Endothelial cell of umbilical vein (primary cell): ENCODE results near the gene NEDD4. TPM values are rescaled to one million over a fixed set of nuclear protein-coding genes. Genes with fewer than 3 reads are reported as not detected.

Source experiments
- BruUV-seq: library from RNA; stranded (reverse); fragments of 400-500 nt; replicated peaks from 2 replicates; lab custom pipeline; 2021; lab: Mats Ljungman, UMichigan
- CTCF ChIA-PET: fragments of 300-600, 350-600 bp; sonication (Branson Sonifier 250); formaldehyde crosslinking; loops from one replicate; lab custom pipeline; 2021; ENCODE audit warnings: antibody characterized with exemption, inconsistent platforms; lab: Charles Lee
- POLR2A ChIA-PET: fragments of 300-600, 350-600 bp; sonication (Branson Sonifier 250); formaldehyde crosslinking; loops from one replicate; lab custom pipeline; 2021; ENCODE audit warnings: antibody characterized with exemption, inconsistent platforms; lab: Charles Lee
- DNase-seq: peaks from one replicate; pipeline ENCODE4 v3.0.0-alpha.2; 2011; ENCODE audit warnings: low read depth, low spot score
- FAIRE-seq: peaks from 2 replicates; lab custom pipeline; 2011; peaks lifted over from hg19 to GRCh38; lab: Jason Lieb, UNC
- H2AFZ ChIP-seq: 2 replicates; pipeline ENCODE4 v1.6.0; 2012; ENCODE audit warnings: low read depth, low read length, control low read depth, inconsistent platforms
- H3K27ac ChIP-seq: 2 replicates; pipeline ENCODE4 v1.5.1; 2011; ENCODE audit warnings: low read depth, mild to moderate bottlenecking, control low read depth, low read length, moderate library complexity; ENCODE audit not compliant: insufficient read depth
- H3K27me3 ChIP-seq, 2 experiments: 2 replicates each; pipeline versions ENCODE4 v1.6.0 to v1.6.1; 2011; ENCODE audit warnings: low read length in 2 of 2, mixed read lengths in 1 of 2; ENCODE audit not compliant: control insufficient read depth in 2 of 2, insufficient read depth in 2 of 2
- H3K36me3 ChIP-seq, 2 experiments: 2 replicates in 1 of 2; 3 replicates in 1 of 2; pipeline ENCODE4 v1.5.1; 2011; ENCODE audit warnings: low read length in 2 of 2, mild to moderate bottlenecking in 1 of 2, moderate library complexity in 1 of 2; ENCODE audit not compliant: control insufficient read depth in 2 of 2, insufficient read depth in 2 of 2; ENCODE audit errors: extremely low read depth in 1 of 2
- H3K4me1 ChIP-seq: 3 replicates; pipeline ENCODE4 v1.5.1; 2011; ENCODE audit warnings: mild to moderate bottlenecking, low read length; ENCODE audit not compliant: control insufficient read depth, insufficient read depth; ENCODE audit errors: extremely low read depth
- H3K4me2 ChIP-seq: 2 replicates; pipeline ENCODE4 v1.6.1; 2011; ENCODE audit warnings: low read length, control low read depth, mixed read lengths; ENCODE audit not compliant: insufficient read depth
- H3K4me3 ChIP-seq, 3 experiments: fragments of 200-600 bp in 1 of 3; sonication (generic), shearing (Covaris generic) in 1 of 3; replicated peaks in 1 of 3; 2 replicates each; pipeline ENCODE4 v1.5.1; 2011 to 2016; ENCODE audit warnings: control low read depth in 3 of 3, low read length in 3 of 3, mild to moderate bottlenecking in 2 of 3, inconsistent platforms in 1 of 3, low read depth in 1 of 3, moderate library complexity in 1 of 3; ENCODE audit not compliant: insufficient read depth in 1 of 3
- H3K79me2 ChIP-seq: 2 replicates; pipeline ENCODE4 v1.6.0; 2012; ENCODE audit warnings: low read length, inconsistent platforms; ENCODE audit not compliant: control insufficient read depth, insufficient read depth
- H3K9ac ChIP-seq: replicated peaks from 2 replicates; pipeline ENCODE3; 2011; ENCODE audit warnings: low read length, control low read depth; ENCODE audit not compliant: insufficient read depth; ENCODE audit errors: extremely low read depth
- H3K9me1 ChIP-seq: replicated peaks from 3 replicates; pipeline ENCODE4 v1.6.0; 2011; ENCODE audit warnings: mild to moderate bottlenecking, low read length; ENCODE audit not compliant: control insufficient read depth, insufficient read depth; ENCODE audit errors: extremely low read depth
- H3K9me3 ChIP-seq: replicated peaks from 2 replicates; pipeline ENCODE4 v1.5.1; 2012; ENCODE audit warnings: low read length, inconsistent platforms; ENCODE audit not compliant: control insufficient read depth, insufficient read depth
- H4K20me1 ChIP-seq: replicated peaks from 2 replicates; pipeline ENCODE3; 2011; ENCODE audit warnings: mild to moderate bottlenecking, low read length; ENCODE audit not compliant: control insufficient read depth, insufficient read depth; ENCODE audit errors: extremely low read depth
- EZH2 ChIP-seq: IDR thresholded peaks from 2 replicates; pipeline ENCODE4 v1.6.1; 2012; ENCODE audit warnings: borderline replicate concordance, low read depth, mild to moderate bottlenecking, moderate library complexity, low read length, inconsistent platforms; ENCODE audit not compliant: severe bottlenecking
- FOS ChIP-seq: IDR thresholded peaks from 2 replicates; pipeline ENCODE4 v1.6.1; 2011; ENCODE audit warnings: mild to moderate bottlenecking, low read length, moderate library complexity, borderline replicate concordance; ENCODE audit not compliant: insufficient read depth
- GATA2 ChIP-seq: IDR thresholded peaks from 2 replicates; pipeline ENCODE4 v1.7.0; 2011; ENCODE audit warnings: low read depth, mild to moderate bottlenecking, moderate library complexity, mixed read lengths, low read length; ENCODE audit not compliant: insufficient read length, insufficient read depth
- JUN ChIP-seq: IDR thresholded peaks from 2 replicates; pipeline ENCODE4 v1.6.1; 2011; ENCODE audit warnings: borderline replicate concordance, low read depth; ENCODE audit not compliant: insufficient read length, insufficient read depth
- MYC ChIP-seq: IDR thresholded peaks from one replicate; pipeline ENCODE4 v1.6.1; 2011; ENCODE audit warnings: mild to moderate bottlenecking, low read depth, low read length
- POLR2A ChIP-seq: IDR thresholded peaks from 2 replicates; pipeline ENCODE4 v1.6.1; 2012; ENCODE audit warnings: low read depth, mild to moderate bottlenecking, control low read depth, low read length
- POLR2AphosphoS5 ChIP-seq: IDR thresholded peaks from 2 replicates; pipeline ENCODE4 v1.6.1; 2012; ENCODE audit warnings: low read depth, mild to moderate bottlenecking, control low read depth, low read length, moderate library complexity; ENCODE audit not compliant: insufficient read depth
- dilution Hi-C: fragments of 300-500 bp; cut with MboI; formaldehyde crosslinking; loops from one replicate; pipeline ENCODE4 v1.15.0; 2019; ENCODE audit warnings: low sequenced_read_pairs; ENCODE audit not compliant: extremely low pct_ligation_motif_present
- intact Hi-C: fragments of 100-400 bp; cut with micrococcal nuclease; formaldehyde crosslinking; loops from one replicate; pipeline ENCODE4 v1.10.0; 2022
- polyA plus RNA-seq, 4 experiments: library from polyadenylated mRNA; depleted of rRNA in 3 of 4; stranded (reverse) in 3 of 4; unstranded in 1 of 4; fragments of >200 nt; gene quantifications; 2 replicates each; pipeline versions ENCODE4 v1.2.1 to v1.2.3, GENCODE V29; 2011 to 2012; ENCODE audit warnings: missing spikeins in 1 of 4
- total RNA-seq: library from RNA; stranded (reverse); gene quantifications from 2 replicates; pipeline ENCODE4 v1.2.3, GENCODE V29; 2021
- TF ChIP-seq, protein P1 (sequence below): IDR thresholded peaks from 2 replicates; pipeline ENCODE4 v1.6.1; 2011; ENCODE audit not compliant: insufficient read depth, insufficient read length
- TF ChIP-seq, protein P2 (sequence below), 2 donors: IDR thresholded peaks; 1 replicate in 1 of 2; 2 replicates in 1 of 2; pipeline ENCODE4 v1.5.1; 2011; ENCODE audit warnings: low read length in 2 of 2, mild to moderate bottlenecking in 2 of 2, moderate library complexity in 2 of 2, control low read depth in 1 of 2, inconsistent platforms in 1 of 2, low read depth in 1 of 2; ENCODE audit not compliant: insufficient read depth in 1 of 2; ENCODE audit errors: extremely low read depth in 1 of 2

Gene NEDD4
- total and polyA plus RNA-seq, 2 donors (not counting 3 experiments of a cell fraction or from before 2014, with no cell fraction given) = 9.2 to 39.0 TPM

DNA sequence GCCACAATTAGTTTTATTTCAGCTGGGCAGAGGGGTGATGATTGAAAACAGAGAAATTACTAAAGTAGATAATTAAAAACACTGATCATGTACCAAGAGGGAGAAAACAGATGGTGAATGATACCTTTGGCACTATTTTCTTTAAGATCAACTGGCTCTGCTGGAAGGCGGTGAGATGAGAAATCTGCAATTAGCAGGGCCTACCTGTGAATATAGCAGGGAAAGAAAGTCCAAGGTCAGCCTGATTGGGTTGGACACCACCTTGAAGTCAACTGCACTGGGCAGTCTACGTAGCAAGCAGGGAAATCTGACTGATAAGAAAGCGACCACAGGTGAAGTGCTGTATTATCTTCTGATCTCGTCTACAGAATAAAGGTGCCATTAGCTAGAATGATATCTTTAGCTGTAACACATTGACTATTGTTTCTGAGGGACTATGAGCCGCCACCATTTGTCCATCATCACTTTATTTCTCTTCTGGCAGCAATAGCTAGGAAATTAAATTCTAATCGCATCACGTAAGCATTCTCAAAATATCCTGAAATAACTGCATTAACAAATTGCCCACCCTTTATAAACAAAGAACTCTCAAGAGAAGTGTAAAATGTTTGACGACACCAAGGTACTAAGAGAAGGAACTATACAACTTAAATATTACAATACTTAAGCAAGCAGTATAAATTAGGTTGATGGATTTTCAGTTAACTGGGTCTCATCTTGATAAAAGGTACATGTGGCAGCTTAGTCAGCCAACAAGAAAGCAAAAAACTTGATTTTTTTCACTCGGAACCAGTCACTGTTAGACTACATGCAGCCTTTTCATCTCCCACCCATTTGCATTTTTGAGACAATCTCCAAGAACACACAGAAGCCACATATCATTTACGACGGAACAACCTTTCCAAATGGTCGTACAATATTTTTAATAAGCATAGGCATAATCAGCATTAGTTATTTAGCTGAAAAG is 1.3 kb downstream of the NEDD4 start:
- POLR2A ChIA-PET = interaction anchor here (0.8 to 1.8 kb wide), 4 partner anchors 21 to 118 kb away, joined by 3 to 7 read pairs (median 4); no protein-coding TSS in a partner anchor
- dilution Hi-C loops = no loop called here

DNA sequence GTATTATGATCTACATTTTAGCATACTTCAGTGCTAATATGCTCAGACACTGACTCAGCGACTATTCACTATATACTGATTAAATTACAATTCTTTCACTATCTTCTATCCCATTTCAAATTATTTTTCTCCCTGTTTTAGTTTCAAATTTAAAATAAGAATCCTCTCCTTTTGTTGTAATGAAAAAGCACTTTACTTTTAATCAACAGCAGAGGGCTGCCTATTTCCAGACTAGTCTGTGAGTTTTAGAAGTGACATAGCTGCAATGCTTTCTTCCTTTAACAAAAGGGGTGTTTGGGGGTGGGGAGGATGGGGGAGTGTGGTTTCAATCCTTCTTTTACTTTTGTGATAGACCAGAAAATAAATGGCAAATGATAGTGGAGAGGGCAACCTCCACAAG is 2.4 kb downstream of the NEDD4 start:
- no peak for DNase-seq
- no peak for TF ChIP-seq EZH2
- TF ChIP-seq, protein P1, sequence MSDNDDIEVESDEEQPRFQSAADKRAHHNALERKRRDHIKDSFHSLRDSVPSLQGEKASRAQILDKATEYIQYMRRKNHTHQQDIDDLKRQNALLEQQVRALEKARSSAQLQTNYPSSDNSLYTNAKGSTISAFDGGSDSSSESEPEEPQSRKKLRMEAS = no peak
- TF ChIP-seq POLR2A = no peak
- TF ChIP-seq JUN = no peak
- TF ChIP-seq MYC = no peak
- TF ChIP-seq FOS = no peak
- no peak for TF ChIP-seq POLR2AphosphoS5
- TF ChIP-seq, protein P2, sequence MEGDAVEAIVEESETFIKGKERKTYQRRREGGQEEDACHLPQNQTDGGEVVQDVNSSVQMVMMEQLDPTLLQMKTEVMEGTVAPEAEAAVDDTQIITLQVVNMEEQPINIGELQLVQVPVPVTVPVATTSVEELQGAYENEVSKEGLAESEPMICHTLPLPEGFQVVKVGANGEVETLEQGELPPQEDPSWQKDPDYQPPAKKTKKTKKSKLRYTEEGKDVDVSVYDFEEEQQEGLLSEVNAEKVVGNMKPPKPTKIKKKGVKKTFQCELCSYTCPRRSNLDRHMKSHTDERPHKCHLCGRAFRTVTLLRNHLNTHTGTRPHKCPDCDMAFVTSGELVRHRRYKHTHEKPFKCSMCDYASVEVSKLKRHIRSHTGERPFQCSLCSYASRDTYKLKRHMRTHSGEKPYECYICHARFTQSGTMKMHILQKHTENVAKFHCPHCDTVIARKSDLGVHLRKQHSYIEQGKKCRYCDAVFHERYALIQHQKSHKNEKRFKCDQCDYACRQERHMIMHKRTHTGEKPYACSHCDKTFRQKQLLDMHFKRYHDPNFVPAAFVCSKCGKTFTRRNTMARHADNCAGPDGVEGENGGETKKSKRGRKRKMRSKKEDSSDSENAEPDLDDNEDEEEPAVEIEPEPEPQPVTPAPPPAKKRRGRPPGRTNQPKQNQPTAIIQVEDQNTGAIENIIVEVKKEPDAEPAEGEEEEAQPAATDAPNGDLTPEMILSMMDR (IDR thresholded peaks at IDR 0.05; ENCODE audit: extremely low read depth in 1 of 2, insufficient read depth in 1 of 2, low read depth in 1 of 2, low read length in 2 of 2) = no peak
- TF ChIP-seq GATA2 = no peak
- H3K79me2 ChIP-seq = peaks cover 41% of the 10 kb centered on the region
- POLR2A ChIA-PET = no interaction called here
- no peak overlapping the region for H3K27ac ChIP-seq
- peaks cover 0 to 3% of the 10 kb centered on the region in 2 experiments for H3K36me3 ChIP-seq
- no peaks in the 10 kb centered on the region for H3K27me3 ChIP-seq
- peaks cover 20% of the 10 kb centered on the region for H3K4me1 ChIP-seq
- FAIRE-seq = no peak
- no peaks in the 10 kb centered on the region for H3K9me3 ChIP-seq
- no peaks in the 10 kb centered on the region for H4K20me1 ChIP-seq
- no TSS peak for BruUV-seq
- H3K4me3 ChIP-seq = no peak overlapping the region
- peak overlapping the region; percentile 99 for H3K4me2 ChIP-seq
- intact Hi-C loops (loop anchor here (5.0 kb wide), 3 partner anchors 74 to 344 kb away; no protein-coding TSS in a partner anchor), dilution Hi-C loops (no loop called here)
- no peaks in the 10 kb centered on the region for H3K9me1 ChIP-seq
- no peak overlapping the region for H2AFZ ChIP-seq
- H3K9ac ChIP-seq = no peak overlapping the region
- CTCF ChIA-PET = interaction anchor here (3.7 kb wide), 1 partner anchor 62 kb away, joined by 45 read pairs; no protein-coding TSS in a partner anchor

More for the DNA sequence above, 1.3 kb downstream of the NEDD4 start:
- intact Hi-C loops = loop anchor here (1.0 to 5.0 kb wide), 6 partner anchors 49 to 345 kb away; no protein-coding TSS in a partner anchor
- Histone ChIP-seq H3K4me2 (peak overlapping the region; percentile 99), H2AFZ (peak overlapping the region; percentile 15), H3K27ac (peak overlapping the region; percentile 68), H3K79me2 (peaks cover 38% of the 10 kb centered on the region), H4K20me1 (no peaks in the 10 kb centered on the region), H3K4me1 (peaks cover 20% of the 10 kb centered on the region), H3K4me3 (peak overlapping the region; percentile 79 to 97 (median 93)), H3K36me3 (peaks cover 0 to 3% of the 10 kb centered on the region in 2 experiments), H3K27me3 (no peaks in the 10 kb centered on the region), H3K9me1 (no peaks in the 10 kb centered on the region), H3K9me3 (no peaks in the 10 kb centered on the region), H3K9ac (peak overlapping the region; percentile 88)
- BruUV-seq = no TSS peak
- DNase-seq (peak; percentile 67), FAIRE-seq (peak; percentile 31)
- CTCF ChIA-PET = interaction anchor here (0.6 to 3.7 kb wide), 10 partner anchors 8 to 253 kb away, joined by 3 to 45 read pairs (median 5); no protein-coding TSS in a partner anchor
- no peak for TF ChIP-seq POLR2A
